ENCODE measurements around the gene FN1.

The FN1 gene

GRCh38 chr2:215407061-215407460 is 28.8 kb downstream of the FN1 start:
- no peak for DNase-seq

GRCh38 chr2:215405722-215406581 is 29.9 kb downstream of the FN1 start:
- DNase-seq = no peak

GRCh38 chr2:215404348-215405012 is 31.4 kb downstream of the FN1 start:
- DNase-seq = no peak

- no peak for DNase-seq
Observed at GRCh38 chr2:215403441-215404347, 32.2 kb downstream of the FN1 start.

- peak; percentile 73 for DNase-seq
Observed at GRCh38 chr2:215401896-215402379, 33.9 kb downstream of the FN1 start.

- no peak for DNase-seq
Observed at GRCh38 chr2:215399067-215399716, 36.7 kb downstream of the FN1 start.

- DNase-seq = no peak
Observed at GRCh38 chr2:215397632-215398341, 38.1 kb downstream of the FN1 start.

- DNase-seq = no peak
Observed at GRCh38 chr2:215396595-215397313, 39.1 kb downstream of the FN1 start.

GRCh38 chr2:215395687-215396460 is 40.0 kb downstream of the FN1 start:
- DNase-seq = no peak

- no peak for DNase-seq
Observed at GRCh38 chr2:215394102-215394805, 41.6 kb downstream of the FN1 start.

GRCh38 chr2:215392687-215393270 is 43.1 kb downstream of the FN1 start:
- DNase-seq = no peak

GRCh38 chr2:215392164-215392563 is 43.7 kb downstream of the FN1 start:
- no peak for DNase-seq

GRCh38 chr2:215391531-215391930 is 44.3 kb downstream of the FN1 start:
- DNase-seq = no peak

- no peak for DNase-seq
Observed at GRCh38 chr2:215390550-215390913, 45.3 kb downstream of the FN1 start.

GRCh38 chr2:215388002-215388728 is 47.7 kb downstream of the FN1 start:
- no peak for DNase-seq

GRCh38 chr2:215386566-215386965 is 49.3 kb downstream of the FN1 start:
- DNase-seq = no peak

- no peak for DNase-seq
Observed at GRCh38 chr2:215384710-215385109, 51.2 kb downstream of the FN1 start.

GRCh38 chr2:215383652-215384279 is 52.1 kb downstream of the FN1 start:
- no peak for DNase-seq
